GM12864 (cell line): ENCODE measurements around the gene BCOR.

ENCODE experiments used
- DNase-seq: peaks from one replicate; pipeline ENCODE4 v3.0.0-alpha.2; 2011; ENCODE audit warnings: low read depth
- H3K4me3 ChIP-seq: 2 replicates; pipeline ENCODE4 v1.5.1; 2011; ENCODE audit warnings: mild to moderate bottlenecking, low read depth, low read length, control low read depth
- TF ChIP-seq, protein P1 (sequence below): IDR thresholded peaks from 2 replicates; pipeline ENCODE4 v1.5.1; 2011; ENCODE audit warnings: low read depth, mild to moderate bottlenecking, moderate library complexity, low read length, control low read depth, inconsistent platforms; ENCODE audit errors: missing control alignments

The BCOR gene

GRCh38 chrX:40068048-40068447, 29.7 kb downstream of the BCOR start:
- DNase-seq = no peak
- H3K4me3 ChIP-seq = no peak overlapping the region
- TF ChIP-seq, protein P1, sequence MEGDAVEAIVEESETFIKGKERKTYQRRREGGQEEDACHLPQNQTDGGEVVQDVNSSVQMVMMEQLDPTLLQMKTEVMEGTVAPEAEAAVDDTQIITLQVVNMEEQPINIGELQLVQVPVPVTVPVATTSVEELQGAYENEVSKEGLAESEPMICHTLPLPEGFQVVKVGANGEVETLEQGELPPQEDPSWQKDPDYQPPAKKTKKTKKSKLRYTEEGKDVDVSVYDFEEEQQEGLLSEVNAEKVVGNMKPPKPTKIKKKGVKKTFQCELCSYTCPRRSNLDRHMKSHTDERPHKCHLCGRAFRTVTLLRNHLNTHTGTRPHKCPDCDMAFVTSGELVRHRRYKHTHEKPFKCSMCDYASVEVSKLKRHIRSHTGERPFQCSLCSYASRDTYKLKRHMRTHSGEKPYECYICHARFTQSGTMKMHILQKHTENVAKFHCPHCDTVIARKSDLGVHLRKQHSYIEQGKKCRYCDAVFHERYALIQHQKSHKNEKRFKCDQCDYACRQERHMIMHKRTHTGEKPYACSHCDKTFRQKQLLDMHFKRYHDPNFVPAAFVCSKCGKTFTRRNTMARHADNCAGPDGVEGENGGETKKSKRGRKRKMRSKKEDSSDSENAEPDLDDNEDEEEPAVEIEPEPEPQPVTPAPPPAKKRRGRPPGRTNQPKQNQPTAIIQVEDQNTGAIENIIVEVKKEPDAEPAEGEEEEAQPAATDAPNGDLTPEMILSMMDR = no peak

- DNase-seq = no peak
- TF ChIP-seq, protein P1 = no peak
- H3K4me3 ChIP-seq = no peak overlapping the region
These were observed 31.1 kb downstream of the BCOR start for GRCh38 chrX:40066700-40067099.

GRCh38 chrX:40065296-40066046, 32.3 kb downstream of the BCOR start:
- TF ChIP-seq, protein P1 = no peak
- no peak for DNase-seq
- H3K4me3 ChIP-seq = no peak overlapping the region

DNA sequence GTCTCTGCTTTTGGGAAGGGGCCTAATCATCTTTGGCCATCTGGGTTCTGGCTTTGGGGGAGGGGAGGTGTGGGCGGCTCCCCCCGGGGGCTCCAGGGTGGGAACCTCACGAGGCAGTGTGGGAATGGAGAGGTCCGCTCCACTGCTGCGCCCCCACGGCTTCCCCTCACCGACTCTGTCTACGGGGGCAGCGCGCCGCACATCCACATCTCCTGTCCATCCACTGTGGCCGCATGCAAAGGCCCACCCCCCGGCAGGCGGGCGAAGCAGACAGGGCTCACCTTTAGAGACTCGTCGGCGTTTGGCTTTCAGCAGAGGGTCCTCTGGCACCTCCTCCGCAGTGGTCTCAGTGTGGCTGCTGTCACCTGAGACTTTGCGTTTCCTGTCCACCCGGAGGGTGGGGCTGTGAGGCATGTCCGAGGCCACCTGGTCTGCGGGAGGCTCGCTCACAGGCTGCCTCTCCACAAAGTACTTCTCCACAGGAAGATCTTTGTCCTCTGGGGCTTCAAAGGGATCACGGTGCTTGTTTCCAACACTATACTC, 33.6 kb downstream of the BCOR start:
- no peak for DNase-seq
- no peak overlapping the region for H3K4me3 ChIP-seq
- TF ChIP-seq, protein P1 = no peak

GRCh38 chrX:40063555-40063954, 34.2 kb downstream of the BCOR start:
- no peak overlapping the region for H3K4me3 ChIP-seq
- DNase-seq = no peak
- TF ChIP-seq, protein P1 = no peak

DNA sequence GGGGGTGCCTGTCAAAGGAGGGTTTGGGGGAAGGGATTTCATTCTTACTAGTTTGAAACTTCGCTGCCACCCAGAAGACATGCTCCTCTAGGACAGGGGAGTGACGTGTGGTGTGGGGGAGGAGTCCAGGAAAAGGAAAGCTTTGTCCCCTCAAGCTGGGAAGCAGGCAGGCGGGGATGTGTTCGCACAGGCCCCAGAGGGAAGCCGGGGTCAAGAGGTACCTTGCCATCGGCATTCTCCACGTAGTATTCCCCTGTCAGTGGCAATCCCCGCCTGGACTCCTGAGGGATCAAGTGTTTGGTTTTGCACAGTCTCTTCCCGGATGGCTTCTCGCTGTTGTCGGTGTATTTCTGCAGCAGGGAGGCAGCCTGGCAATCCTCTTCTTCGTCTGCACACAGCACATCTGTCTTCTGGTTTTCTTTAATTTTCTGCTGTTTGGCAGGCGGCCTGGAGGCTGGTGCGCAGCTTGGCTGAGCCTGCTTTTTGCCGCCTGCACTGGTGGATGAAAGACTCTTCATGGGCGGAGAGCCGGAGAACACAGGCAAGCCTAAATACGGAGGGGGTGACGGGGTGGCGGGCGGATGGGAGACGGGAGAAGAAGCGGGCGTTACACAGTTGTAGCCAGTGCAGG, 35.1 kb downstream of the BCOR start:
- DNase-seq = no peak
- H3K4me3 ChIP-seq = no peak overlapping the region
- TF ChIP-seq, protein P1 = no peak
